Muscle layer of duodenum (tissue), 2 donors: ENCODE data around the gene WNT7A.

Source experiments
- H3K27ac ChIP-seq: one replicate; pipeline ENCODE4 v1.7.0; 2013; ENCODE audit warnings: mild to moderate bottlenecking, low read length
- H3K27me3 ChIP-seq: one replicate; pipeline ENCODE4 v1.7.0; 2013; ENCODE audit warnings: low read depth, mild to moderate bottlenecking, control low read depth, low read length
- H3K36me3 ChIP-seq, 2 donors: one replicate each; pipeline ENCODE4 v1.7.0; 2013; ENCODE audit warnings: low read length in 2 of 2, control low read depth in 1 of 2, mild to moderate bottlenecking in 1 of 2; ENCODE audit not compliant: insufficient read depth in 2 of 2, control insufficient read depth in 1 of 2
- H3K4me1 ChIP-seq, 2 donors: one replicate each; pipeline ENCODE4 v1.7.0; 2013; ENCODE audit warnings: low read length in 2 of 2, mild to moderate bottlenecking in 2 of 2, control low read depth in 1 of 2, moderate library complexity in 1 of 2; ENCODE audit not compliant: insufficient read depth in 2 of 2, control insufficient read depth in 1 of 2
- H3K4me3 ChIP-seq, 2 donors: one replicate each; pipeline ENCODE4 v1.7.0; 2013; ENCODE audit warnings: low read length in 2 of 2, low read depth in 1 of 2, mild to moderate bottlenecking in 1 of 2
- H3K9me3 ChIP-seq, 2 donors: one replicate each; pipeline ENCODE4 v1.7.0; 2013; ENCODE audit warnings: low read length in 2 of 2, control low read depth in 1 of 2, mild to moderate bottlenecking in 1 of 2; ENCODE audit not compliant: control insufficient read depth in 1 of 2
- donor health status: healthy.

WNT7A gene

DNA sequence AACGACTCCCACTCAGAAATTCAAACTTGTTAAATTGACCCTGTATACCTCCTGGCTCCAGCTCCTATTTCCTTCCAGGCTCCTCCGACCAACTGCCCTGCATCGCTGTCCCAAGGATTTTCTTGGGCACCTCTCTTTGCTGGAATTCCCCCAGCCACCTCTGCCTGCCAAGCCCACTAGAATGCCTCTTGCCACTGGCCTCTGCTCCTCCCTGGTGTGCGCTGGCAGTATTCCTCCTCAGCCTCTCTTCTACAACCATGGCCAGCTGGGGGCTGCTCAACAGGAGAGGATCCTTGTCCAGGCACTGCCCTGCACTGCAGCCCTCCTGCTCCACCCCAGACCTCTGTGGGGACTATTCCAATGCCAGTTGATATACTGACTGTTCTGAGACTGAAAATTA is 7.4 kb downstream of the WNT7A start:
- H3K36me3 ChIP-seq = no peaks in the 10 kb centered on the region

DNA sequence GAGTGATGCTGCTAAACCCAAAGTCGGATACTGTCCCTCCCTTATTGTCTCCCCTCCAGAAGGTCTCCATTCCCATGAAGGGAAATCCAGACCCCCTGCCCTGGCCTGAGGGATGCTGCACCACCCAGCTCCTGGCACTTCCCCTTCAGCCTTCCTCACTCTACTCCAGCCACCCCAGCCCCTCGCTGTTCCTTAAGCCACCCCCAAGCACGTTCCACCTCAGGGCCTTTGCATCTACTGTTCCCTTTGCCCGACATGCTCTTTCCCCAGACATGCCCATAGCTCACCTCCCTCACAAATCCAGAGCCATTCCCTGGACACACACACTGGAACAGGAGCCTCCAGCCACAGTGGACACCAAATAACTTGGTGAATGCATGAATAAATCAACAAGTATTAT is 8.1 kb downstream of the WNT7A start:
- Histone ChIP-seq H3K4me3 (no peak overlapping the region), H3K9me3 (peaks cover 0 to 15% of the 10 kb centered on the region in 2 donors), H3K27me3 (peaks cover 6% of the 10 kb centered on the region), H3K4me1 (no peaks in the 10 kb centered on the region), H3K36me3 (no peaks in the 10 kb centered on the region), H3K27ac (no peak overlapping the region)

More for the DNA sequence above, 7.4 kb downstream of the WNT7A start:
- peaks cover 0 to 15% of the 10 kb centered on the region in 2 donors for H3K9me3 ChIP-seq
- H3K27ac ChIP-seq = no peak overlapping the region
- no peaks in the 10 kb centered on the region for H3K4me1 ChIP-seq
- H3K27me3 ChIP-seq = peaks cover 12% of the 10 kb centered on the region
- H3K4me3 ChIP-seq = no peak overlapping the region

DNA sequence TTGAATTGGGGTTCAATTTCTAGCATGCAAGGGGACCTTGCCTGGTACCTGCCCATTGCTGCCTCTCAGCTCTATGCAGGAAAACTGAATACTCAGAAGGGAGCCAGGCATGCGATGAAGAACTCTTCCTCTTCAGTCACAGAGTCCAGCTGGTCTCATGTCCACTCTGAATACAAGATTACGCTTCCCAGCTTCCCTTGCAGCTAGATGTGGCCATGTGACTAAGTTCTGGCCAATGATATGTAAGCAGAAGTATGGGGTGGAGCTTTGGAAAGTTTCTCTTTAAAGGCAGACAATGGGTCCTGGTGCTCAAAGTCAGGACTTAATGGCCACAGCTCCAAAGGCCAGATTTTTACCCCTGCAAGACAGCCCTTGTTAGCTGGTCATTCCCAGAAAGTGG is 9.0 kb downstream of the WNT7A start:
- H3K4me3 ChIP-seq = no peak overlapping the region
- no peaks in the 10 kb centered on the region for H3K4me1 ChIP-seq
- H3K36me3 ChIP-seq = no peaks in the 10 kb centered on the region
- no peaks in the 10 kb centered on the region for H3K27me3 ChIP-seq
- H3K9me3 ChIP-seq = peaks cover 0 to 15% of the 10 kb centered on the region in 2 donors
- no peak overlapping the region for H3K27ac ChIP-seq

DNA sequence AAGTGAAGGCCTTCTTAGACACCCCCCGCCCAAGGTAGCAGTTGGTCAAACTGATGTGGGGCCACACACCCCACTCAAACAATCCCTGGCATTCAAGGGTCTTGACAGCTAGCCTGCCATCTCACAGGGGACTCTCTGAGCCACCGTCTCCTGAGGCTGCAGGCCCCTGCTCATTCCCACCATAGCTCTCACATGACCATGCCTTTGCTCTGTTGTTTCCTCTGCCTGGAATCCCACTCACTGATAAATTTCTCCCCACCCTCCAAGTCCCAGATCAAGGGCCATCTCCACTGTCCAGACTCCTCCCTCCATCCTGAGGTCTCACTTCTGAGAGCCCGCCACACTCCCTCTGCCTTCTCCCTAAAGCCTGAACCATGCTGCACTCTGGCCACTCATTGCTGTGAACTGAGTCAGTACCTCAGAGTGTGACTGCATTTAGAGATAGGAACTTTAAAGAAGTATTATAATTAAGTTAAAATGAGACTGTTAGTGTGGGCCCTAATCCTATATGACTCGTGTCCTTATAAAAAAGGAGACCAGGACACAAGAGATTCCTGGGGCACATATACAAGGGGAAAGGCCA is 10.0 kb downstream of the WNT7A start:
- Histone ChIP-seq H3K27ac (no peak overlapping the region), H3K27me3 (no peaks in the 10 kb centered on the region), H3K36me3 (no peaks in the 10 kb centered on the region), H3K9me3 (peaks cover 0 to 15% of the 10 kb centered on the region in 2 donors), H3K4me1 (no peaks in the 10 kb centered on the region), H3K4me3 (no peak overlapping the region)

DNA sequence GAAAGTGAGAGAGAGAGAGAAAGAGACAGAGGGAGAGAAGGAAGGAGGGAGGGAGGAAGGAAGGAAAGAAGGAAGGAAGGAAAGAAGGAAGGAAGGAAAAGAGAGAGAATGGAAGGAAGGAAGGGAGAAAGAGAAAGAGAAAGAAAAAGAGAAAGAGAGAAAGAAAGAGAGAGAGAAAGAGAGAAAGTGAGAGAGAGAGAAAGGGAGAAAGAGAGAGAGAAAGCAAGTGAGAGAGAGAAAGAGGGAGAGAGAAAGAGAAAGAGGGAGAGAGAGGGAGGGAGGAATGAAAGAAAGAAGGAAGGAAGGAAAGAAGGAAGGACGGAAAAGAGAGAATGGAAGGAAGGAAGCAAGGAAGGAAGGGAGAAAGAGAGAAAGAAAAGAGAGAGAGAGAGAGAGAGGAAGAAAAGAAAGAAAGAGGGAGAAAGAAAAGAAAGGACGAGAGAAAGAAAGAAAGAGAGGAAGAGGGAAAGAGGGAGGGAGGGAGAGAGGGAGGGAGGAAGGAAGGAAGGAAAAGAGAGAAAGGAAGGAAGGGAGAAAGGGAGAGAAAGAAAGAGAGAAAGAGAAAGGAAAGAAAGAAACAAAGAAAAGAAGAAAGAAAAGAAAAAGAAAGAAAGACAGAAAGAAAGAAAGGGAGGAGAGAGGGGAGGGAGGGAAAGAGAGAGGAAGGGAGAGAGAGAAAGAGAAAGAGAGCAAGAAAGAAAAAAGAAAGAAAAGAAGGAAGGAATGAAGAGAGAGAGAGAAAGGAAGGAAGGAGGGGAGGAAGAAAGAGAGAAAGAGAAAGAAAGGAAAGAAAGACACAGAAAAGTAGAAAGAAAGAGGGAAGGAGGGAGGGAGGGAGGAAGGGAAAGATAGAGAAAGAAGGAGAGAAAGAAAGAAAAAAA is 10.8 kb downstream of the WNT7A start:
- no peaks in the 10 kb centered on the region for H3K27me3 ChIP-seq
- H3K4me1 ChIP-seq = no peaks in the 10 kb centered on the region
- no peaks in the 10 kb centered on the region for H3K36me3 ChIP-seq
- H3K9me3 ChIP-seq = peaks cover 0 to 15% of the 10 kb centered on the region in 2 donors
- no peak overlapping the region for H3K4me3 ChIP-seq
- no peak overlapping the region for H3K27ac ChIP-seq

DNA sequence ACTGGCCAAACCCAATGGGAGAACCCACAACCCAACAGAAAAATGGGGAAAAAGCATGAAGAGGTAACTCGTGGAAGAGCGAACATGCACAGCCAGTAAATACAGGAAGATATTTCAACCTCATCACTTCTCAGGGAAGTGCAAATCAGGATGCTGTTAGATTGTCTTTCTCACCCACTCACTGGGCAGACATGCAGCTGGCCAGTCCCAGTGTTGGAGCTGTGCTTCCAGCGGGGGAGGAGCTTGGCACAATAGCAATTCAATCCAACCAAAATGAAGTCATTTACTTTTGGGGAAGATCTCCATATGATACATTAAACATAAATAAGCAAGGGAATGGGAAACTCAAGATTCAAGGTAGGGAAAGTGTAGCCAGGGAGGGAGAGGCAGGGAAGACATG is 12.1 kb downstream of the WNT7A start:
- Histone ChIP-seq H3K36me3 (no peaks in the 10 kb centered on the region), H3K4me3 (no peak overlapping the region), H3K9me3 (peaks cover 0 to 15% of the 10 kb centered on the region in 2 donors), H3K27me3 (no peaks in the 10 kb centered on the region), H3K4me1 (no peaks in the 10 kb centered on the region), H3K27ac (no peak overlapping the region)

DNA sequence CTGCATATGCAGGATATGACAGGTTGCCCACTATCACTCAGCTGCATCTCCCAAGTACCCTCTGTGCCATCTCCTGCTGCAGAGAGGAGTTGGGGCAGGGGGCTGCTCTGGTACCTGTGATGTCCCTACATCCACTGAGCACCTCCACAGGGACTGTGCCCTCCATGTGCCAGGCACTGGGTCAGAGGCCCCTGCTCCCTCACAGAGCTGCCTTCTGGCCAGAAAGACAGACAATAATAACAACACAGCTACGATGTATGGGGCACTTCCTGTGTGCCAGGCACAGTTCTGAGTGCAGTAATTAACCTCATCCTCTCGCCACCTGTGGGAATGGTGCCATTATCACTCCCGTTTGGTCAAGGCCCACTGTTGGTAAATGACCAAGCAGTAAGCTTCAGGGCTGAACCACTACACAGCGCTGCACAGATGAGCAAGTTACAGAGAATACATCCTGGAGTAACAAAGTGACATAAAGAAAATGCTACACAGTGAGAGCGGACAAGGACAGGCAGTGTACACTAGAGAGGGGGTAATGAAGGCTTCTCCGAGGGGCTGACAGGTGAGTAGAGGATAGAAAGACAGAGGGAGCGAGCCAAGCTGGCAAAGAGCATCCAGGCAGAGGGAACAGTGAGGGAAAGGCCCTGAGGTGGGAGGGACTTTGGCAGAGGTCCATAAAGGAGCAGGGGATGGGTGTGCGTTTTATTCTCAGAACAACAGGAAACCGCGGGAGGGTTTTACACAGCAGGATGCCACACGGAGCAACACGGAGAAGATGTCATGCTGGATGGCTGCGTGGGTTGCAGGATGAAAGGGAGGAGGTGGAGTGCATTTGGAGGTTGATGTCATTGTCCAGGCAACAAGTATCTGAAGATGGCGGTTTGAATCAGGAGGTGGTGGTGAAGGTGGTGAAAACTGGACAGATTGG is 13.6 kb downstream of the WNT7A start:
- H3K27ac ChIP-seq = no peak overlapping the region
- H3K4me1 ChIP-seq = no peaks in the 10 kb centered on the region
- peaks cover 0 to 9% of the 10 kb centered on the region in 2 donors for H3K9me3 ChIP-seq
- H3K27me3 ChIP-seq = no peaks in the 10 kb centered on the region
- H3K36me3 ChIP-seq = no peaks in the 10 kb centered on the region
- H3K4me3 ChIP-seq = no peak overlapping the region

DNA sequence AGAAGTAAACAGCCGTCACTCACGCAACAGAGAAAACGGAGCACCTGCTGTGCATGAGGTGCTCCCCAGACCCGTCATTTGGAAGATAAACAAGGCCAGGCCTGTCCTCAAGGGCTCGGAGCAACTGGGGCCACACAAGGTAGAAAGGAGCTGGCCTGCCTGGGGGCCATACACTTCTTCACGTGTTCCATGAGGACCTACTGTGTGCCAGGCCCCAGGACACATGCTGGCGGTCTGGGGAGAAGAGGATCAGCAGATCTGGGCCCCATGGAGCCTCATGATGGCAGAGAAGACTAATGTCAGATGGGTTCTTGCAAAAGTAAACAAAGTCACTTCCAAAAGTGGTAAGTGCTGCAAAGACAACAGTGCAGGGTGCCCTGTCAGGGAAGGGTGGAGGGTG is 14.3 kb downstream of the WNT7A start:
- Histone ChIP-seq H3K36me3 (no peaks in the 10 kb centered on the region), H3K4me1 (no peaks in the 10 kb centered on the region), H3K9me3 (peaks cover 0 to 4% of the 10 kb centered on the region in 2 donors), H3K27ac (no peak overlapping the region), H3K4me3 (no peak overlapping the region), H3K27me3 (no peaks in the 10 kb centered on the region)

DNA sequence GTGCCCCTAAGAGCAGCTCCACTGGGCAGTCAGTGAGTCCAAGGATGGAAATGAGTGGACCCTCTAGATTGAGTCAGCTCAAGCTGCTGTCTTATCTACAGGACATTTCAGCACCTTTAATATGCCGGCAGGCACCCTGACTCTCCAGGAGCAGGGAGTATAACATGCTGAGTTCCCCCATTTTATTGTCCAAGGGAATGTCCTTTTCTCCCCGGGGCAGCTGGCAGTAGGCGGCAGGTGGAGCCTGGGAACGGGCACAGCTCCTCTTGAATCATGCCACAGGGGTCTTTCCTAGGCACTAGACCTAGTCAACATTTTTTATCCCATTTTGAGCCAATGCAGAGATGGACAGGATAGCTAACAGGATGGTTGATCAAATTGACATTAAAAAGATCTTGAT is 14.8 kb downstream of the WNT7A start:
- Histone ChIP-seq H3K36me3 (no peaks in the 10 kb centered on the region), H3K4me1 (no peaks in the 10 kb centered on the region), H3K27ac (no peak overlapping the region), H3K9me3 (no peaks in the 10 kb centered on the region), H3K4me3 (no peak overlapping the region), H3K27me3 (no peaks in the 10 kb centered on the region)

DNA sequence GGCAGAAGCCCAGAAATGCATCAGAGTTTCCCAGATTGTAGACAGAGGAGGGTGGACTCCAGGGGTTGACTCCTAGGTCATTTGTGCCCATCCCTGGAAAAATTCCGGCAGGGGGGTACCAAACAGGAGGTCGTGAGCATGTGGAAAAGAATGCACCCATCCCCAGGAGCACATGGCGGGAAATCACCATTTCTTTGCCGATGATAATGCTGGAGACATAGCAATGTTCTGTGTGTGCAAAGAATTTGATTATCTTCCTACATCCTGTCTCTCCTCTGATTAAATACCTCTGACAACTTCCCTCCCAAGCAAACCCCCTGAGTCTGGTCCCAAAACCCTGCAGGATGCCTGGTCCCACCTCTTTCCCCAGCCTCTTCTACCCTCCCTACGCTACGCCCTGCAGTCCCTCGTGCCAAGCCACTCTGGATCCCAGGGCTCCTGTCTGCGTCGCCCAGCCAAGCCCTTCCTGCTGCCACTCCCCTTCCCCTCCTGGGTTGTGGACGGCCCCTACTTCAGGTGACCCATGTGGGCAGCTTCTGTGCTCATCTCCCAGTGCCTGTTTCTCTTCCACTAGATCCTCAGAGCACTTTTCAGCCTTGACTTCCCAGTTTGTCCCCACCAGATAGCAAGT is 15.8 kb downstream of the WNT7A start:
- H3K4me3 ChIP-seq = no peak overlapping the region
- H3K27me3 ChIP-seq = no peaks in the 10 kb centered on the region

More for the DNA sequence above, 15.8 kb downstream of the WNT7A start:
- Histone ChIP-seq H3K27ac (no peak overlapping the region), H3K4me1 (no peaks in the 10 kb centered on the region), H3K36me3 (no peaks in the 10 kb centered on the region), H3K9me3 (no peaks in the 10 kb centered on the region)
